ENCODE data around the gene PSMB3. TPM values are rescaled to one million over a fixed set of nuclear protein-coding genes. Genes with fewer than 3 reads are reported as not detected.

The PSMB3 gene
- polyA plus RNA-seq, 1 of the 3 experiments (the other 2 are of a cell fraction): 533 TPM

DNA sequence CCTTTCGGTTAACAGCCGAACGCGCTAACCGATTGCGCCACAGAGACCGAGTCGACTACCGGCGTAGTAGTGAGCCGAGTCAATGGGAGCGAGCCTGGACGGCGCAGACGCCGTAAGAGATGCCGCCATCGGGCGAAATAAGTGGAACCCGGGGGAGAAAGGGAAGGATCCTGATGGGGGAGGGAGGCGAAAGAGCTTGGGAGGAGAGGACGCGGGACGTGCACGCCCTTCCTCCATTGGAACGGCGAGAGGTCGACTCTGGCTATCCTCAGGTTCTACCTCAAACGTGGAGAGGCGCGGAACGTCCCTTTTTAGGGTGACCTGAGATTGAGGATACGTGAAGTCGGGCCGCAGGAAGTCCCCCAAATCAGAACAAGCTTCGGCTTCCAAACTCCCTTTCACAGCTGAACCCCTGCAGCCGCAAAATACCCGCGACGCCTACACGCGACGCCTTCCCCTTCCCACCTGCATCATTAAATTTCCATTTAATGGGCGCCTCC, 683 bp upstream of the PSMB3 start:
- H3K9me2 ChIP-seq: no peaks in the 10 kb centered on the region
- peaks cover 63% of the 10 kb centered on the region for H3K79me2 ChIP-seq (ENCODE audit: insufficient read depth)
- ChIA-PET CTCF (interaction anchor here (1.0 to 3.7 kb wide), 7 partner anchors 9 to 401 kb away, joined by 3 to 30 read pairs (median 3); no protein-coding TSS in a partner anchor), POLR2A (interaction anchor here (0.5 to 2.7 kb wide), 6 partner anchors 9 to 118 kb away, joined by 3 to 12 read pairs (median 4); partner anchors contain the start of gene LASP1)
- WGBS (ENCODE audit: low lambda C conversion rate): 1% methylated on average over 41 of the region's 44 CpGs
- peaks cover 11 to 17% of the 10 kb centered on the region in 2 experiments for H3K36me3 ChIP-seq (replicated peaks in 1 of 2; ENCODE audit: control insufficient read depth in 1 of 2, insufficient read depth in 2 of 2, low read length in 1 of 2)
- peak overlapping the region; percentile 100 for H3K4me2 ChIP-seq
- no peaks in the 10 kb centered on the region for H3K9me3 ChIP-seq
- H3K9ac ChIP-seq: peak overlapping the region; percentile 64
- H3K4me1 ChIP-seq (ENCODE audit: control insufficient read depth in 1 of 2, insufficient read depth in 2 of 2, low read depth in 1 of 2, low read length in 1 of 2): peaks cover 0 to 20% of the 10 kb centered on the region in 2 experiments; a peak in 1 of 4 replicates
- peak overlapping the region; percentile 87 for H2AFZ ChIP-seq (ENCODE audit: low read depth)
- peaks cover 2% of the 10 kb centered on the region; the same call in 1 of the 2 replicates for H4K20me1 ChIP-seq (ENCODE audit: insufficient read depth)
- H3K4me3 ChIP-seq (ENCODE audit: low read depth in 2 of 2, low read length in 1 of 2): peak overlapping the region; percentile 91 to 93
- peak overlapping the region; percentile 74 to 91 for H3K27ac ChIP-seq (ENCODE audit: low read depth in 2 of 2, low read length in 1 of 2)
- TF ChIP-seq, protein P1, sequence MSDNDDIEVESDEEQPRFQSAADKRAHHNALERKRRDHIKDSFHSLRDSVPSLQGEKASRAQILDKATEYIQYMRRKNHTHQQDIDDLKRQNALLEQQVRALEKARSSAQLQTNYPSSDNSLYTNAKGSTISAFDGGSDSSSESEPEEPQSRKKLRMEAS (IDR thresholded peaks at IDR 0.05; ENCODE audit: low read depth): no peak
- TF ChIP-seq FOSL2 (IDR thresholded peaks at IDR 0.05; ENCODE audit: borderline replicate concordance, low read depth) (peak; percentile 55; the same call in 1 of the 2 replicates), RCOR1 (IDR thresholded peaks at IDR 0.05; ENCODE audit: low read length) (peak; percentile 53; the same call in 1 of the 2 replicates), GABPA (IDR thresholded peaks at IDR 0.05; ENCODE audit: low read depth) (no peak), JUND (IDR thresholded peaks at IDR 0.05) (no peak), CHD2 (IDR thresholded peaks at IDR 0.05; ENCODE audit: low read length, partially characterized antibody) (no peak), YY1 (IDR thresholded peaks at IDR 0.05; ENCODE audit: low read depth) (peak; percentile 51; the same call in 1 of the 2 replicates), POLR2AphosphoS5 (IDR thresholded peaks at IDR 0.05; ENCODE audit: low read depth, low read length) (peak; percentile 51; the same call in 1 of the 2 replicates), TEAD4 (IDR thresholded peaks at IDR 0.05; ENCODE audit: borderline replicate concordance, insufficient read depth) (peak; percentile 85), FOXM1 (IDR thresholded peaks at IDR 0.05; ENCODE audit: low read depth) (no peak), GATA2 (CRISPR knock-in tag; IDR thresholded peaks at IDR 0.05) (no peak)
- TF ChIP-seq, protein P2, sequence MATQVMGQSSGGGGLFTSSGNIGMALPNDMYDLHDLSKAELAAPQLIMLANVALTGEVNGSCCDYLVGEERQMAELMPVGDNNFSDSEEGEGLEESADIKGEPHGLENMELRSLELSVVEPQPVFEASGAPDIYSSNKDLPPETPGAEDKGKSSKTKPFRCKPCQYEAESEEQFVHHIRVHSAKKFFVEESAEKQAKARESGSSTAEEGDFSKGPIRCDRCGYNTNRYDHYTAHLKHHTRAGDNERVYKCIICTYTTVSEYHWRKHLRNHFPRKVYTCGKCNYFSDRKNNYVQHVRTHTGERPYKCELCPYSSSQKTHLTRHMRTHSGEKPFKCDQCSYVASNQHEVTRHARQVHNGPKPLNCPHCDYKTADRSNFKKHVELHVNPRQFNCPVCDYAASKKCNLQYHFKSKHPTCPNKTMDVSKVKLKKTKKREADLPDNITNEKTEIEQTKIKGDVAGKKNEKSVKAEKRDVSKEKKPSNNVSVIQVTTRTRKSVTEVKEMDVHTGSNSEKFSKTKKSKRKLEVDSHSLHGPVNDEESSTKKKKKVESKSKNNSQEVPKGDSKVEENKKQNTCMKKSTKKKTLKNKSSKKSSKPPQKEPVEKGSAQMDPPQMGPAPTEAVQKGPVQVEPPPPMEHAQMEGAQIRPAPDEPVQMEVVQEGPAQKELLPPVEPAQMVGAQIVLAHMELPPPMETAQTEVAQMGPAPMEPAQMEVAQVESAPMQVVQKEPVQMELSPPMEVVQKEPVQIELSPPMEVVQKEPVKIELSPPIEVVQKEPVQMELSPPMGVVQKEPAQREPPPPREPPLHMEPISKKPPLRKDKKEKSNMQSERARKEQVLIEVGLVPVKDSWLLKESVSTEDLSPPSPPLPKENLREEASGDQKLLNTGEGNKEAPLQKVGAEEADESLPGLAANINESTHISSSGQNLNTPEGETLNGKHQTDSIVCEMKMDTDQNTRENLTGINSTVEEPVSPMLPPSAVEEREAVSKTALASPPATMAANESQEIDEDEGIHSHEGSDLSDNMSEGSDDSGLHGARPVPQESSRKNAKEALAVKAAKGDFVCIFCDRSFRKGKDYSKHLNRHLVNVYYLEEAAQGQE (IDR thresholded peaks at IDR 0.05; ENCODE audit: low read depth, low read length): 0 out of 2 replicates have a peak, but pooled peaks have one; percentile 45
- H3K27me3 ChIP-seq (ENCODE audit: insufficient read depth): no peaks in the 10 kb centered on the region
- DNase-seq: peak; percentile 73
- H3F3A ChIP-seq (replicated peaks; ENCODE audit: insufficient read depth): peaks cover 3% of the 10 kb centered on the region

DNA sequence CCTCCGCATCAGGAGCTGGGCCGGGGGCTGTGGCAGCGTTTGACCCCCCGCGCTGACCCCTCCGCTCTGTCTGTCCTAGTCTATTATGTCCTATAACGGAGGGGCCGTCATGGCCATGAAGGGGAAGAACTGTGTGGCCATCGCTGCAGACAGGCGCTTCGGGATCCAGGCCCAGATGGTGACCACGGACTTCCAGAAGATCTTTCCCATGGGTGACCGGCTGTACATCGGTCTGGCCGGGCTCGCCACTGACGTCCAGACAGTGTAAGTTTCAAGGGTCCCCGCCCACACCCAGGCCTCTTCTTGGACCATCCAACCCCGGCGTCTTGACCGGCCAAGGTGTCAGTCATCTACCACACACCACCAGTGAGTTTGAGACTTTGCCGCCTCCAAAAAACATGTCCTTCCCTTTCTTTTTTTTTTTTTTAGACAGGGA, 548 bp downstream of the PSMB3 start:
- TF ChIP-seq RFX5 (IDR thresholded peaks at IDR 0.05; ENCODE audit: low read length) (no peak), EZH2phosphoT487 (IDR thresholded peaks at IDR 0.05; ENCODE audit: borderline replicate concordance, low read depth) (no peak), GATA2 (CRISPR knock-in tag; IDR thresholded peaks at IDR 0.05) (no peak), SIN3A (IDR thresholded peaks at IDR 0.05; ENCODE audit: borderline replicate concordance, low read depth, low read length) (no peak), RCOR1 (IDR thresholded peaks at IDR 0.05; ENCODE audit: low read length) (no peak), FOXM1 (IDR thresholded peaks at IDR 0.05; ENCODE audit: low read depth) (no peak), MXI1 (IDR thresholded peaks at IDR 0.05; ENCODE audit: low read depth, low read length) (no peak), SMC3 (IDR thresholded peaks at IDR 0.05; ENCODE audit: low read depth, low read length) (no peak), ELF1 (IDR thresholded peaks at IDR 0.05) (no peak), GABPA (IDR thresholded peaks at IDR 0.05; ENCODE audit: low read depth) (no peak)
- TF ChIP-seq, protein P3, sequence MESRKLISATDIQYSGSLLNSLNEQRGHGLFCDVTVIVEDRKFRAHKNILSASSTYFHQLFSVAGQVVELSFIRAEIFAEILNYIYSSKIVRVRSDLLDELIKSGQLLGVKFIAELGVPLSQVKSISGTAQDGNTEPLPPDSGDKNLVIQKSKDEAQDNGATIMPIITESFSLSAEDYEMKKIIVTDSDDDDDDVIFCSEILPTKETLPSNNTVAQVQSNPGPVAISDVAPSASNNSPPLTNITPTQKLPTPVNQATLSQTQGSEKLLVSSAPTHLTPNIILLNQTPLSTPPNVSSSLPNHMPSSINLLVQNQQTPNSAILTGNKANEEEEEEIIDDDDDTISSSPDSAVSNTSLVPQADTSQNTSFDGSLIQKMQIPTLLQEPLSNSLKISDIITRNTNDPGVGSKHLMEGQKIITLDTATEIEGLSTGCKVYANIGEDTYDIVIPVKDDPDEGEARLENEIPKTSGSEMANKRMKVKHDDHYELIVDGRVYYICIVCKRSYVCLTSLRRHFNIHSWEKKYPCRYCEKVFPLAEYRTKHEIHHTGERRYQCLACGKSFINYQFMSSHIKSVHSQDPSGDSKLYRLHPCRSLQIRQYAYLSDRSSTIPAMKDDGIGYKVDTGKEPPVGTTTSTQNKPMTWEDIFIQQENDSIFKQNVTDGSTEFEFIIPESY (IDR thresholded peaks at IDR 0.05; ENCODE audit: borderline replicate concordance, low read depth): no peak
- H3K36me3 ChIP-seq (replicated peaks in 1 of 2; ENCODE audit: control insufficient read depth in 1 of 2, insufficient read depth in 2 of 2, low read length in 1 of 2): peaks cover 14 to 30% of the 10 kb centered on the region in 2 experiments
- no peak for DNase-seq
- H3K27me3 ChIP-seq (ENCODE audit: insufficient read depth): no peaks in the 10 kb centered on the region
- H3K9me3 ChIP-seq: no peaks in the 10 kb centered on the region
- H3K9ac ChIP-seq: peak overlapping the region; percentile 78
- H2AFZ ChIP-seq (ENCODE audit: low read depth): no peak overlapping the region
- no peaks in the 10 kb centered on the region for H4K20me1 ChIP-seq (ENCODE audit: insufficient read depth)
- ChIA-PET POLR2A (interaction anchor here (2.7 kb wide), 1 partner anchor 11 kb away, joined by 12 read pairs; no protein-coding TSS in a partner anchor), CTCF (interaction anchor here (0.7 to 3.7 kb wide), 4 partner anchors 8 to 18 kb away, joined by 3 to 30 read pairs (median 6); no protein-coding TSS in a partner anchor)
- no peaks in the 10 kb centered on the region for H3K9me2 ChIP-seq
- peaks cover 0 to 20% of the 10 kb centered on the region in 2 experiments; a peak in 1 of 4 replicates for H3K4me1 ChIP-seq (ENCODE audit: control insufficient read depth in 1 of 2, insufficient read depth in 2 of 2, low read depth in 1 of 2, low read length in 1 of 2)
- H3F3A ChIP-seq (replicated peaks; ENCODE audit: insufficient read depth): peaks cover 3% of the 10 kb centered on the region
- H3K4me3 ChIP-seq (ENCODE audit: low read depth in 2 of 2, low read length in 1 of 2): peak overlapping the region; percentile 91 to 93
- H3K4me2 ChIP-seq: peak overlapping the region; percentile 100
- peak overlapping the region; percentile 58 to 89; a peak in 3 of 4 replicates for H3K27ac ChIP-seq (ENCODE audit: low read depth in 2 of 2, low read length in 1 of 2)
- H3K79me2 ChIP-seq (ENCODE audit: insufficient read depth): peaks cover 61% of the 10 kb centered on the region
- 5% methylated on average over 15 of the region's 22 CpGs for WGBS (ENCODE audit: low lambda C conversion rate)

All from SK-N-SH (cell line).